ENCODE data around the gene SCN4A.

SCN4A gene

DNA sequence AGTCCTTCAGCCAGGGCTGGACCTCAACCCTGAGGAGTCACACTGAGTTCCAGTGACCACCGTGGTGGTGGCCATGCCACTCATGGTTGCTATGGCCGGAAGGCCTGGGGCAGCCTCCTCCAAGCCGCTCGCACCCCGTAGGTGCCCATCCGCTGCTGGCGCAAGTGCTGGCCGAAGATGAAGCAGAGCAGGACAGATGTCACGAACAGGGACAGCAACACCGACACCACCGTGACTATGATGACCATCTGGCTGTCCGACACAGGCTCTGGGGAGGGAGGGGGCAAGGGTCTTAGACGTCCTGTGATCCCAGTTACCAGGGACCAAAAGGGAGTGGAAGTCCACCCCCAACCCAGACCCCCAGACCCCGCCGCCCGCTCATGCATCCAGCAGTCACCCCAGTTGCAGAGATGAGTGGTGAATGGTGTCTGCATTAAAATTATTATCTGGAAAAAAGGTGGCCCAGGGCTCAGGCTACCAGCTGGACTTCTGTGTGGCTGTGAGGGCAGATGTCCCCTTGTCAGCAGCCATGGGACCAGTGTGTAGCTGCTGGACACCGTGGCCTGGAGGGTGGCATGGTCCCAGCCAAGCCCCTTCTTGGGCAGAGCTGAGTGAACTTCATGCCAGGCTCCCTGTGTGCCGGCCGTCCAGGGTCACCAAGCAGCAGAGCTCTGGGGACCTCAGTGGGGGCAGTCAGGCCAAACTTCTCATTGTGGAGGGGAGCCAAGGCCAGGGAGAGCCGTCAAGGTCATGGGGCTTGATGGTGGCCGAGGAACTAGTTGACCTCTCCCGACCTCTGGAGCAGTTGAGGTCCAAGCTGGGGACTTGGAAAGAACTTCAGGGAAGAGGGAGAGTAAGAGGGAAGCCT lies 30.2 kb upstream of the SCN4A start:
- no peak for DNase-seq (ENCODE audit: extremely low read depth in 1 of 2, low read depth in 1 of 2)

DNA sequence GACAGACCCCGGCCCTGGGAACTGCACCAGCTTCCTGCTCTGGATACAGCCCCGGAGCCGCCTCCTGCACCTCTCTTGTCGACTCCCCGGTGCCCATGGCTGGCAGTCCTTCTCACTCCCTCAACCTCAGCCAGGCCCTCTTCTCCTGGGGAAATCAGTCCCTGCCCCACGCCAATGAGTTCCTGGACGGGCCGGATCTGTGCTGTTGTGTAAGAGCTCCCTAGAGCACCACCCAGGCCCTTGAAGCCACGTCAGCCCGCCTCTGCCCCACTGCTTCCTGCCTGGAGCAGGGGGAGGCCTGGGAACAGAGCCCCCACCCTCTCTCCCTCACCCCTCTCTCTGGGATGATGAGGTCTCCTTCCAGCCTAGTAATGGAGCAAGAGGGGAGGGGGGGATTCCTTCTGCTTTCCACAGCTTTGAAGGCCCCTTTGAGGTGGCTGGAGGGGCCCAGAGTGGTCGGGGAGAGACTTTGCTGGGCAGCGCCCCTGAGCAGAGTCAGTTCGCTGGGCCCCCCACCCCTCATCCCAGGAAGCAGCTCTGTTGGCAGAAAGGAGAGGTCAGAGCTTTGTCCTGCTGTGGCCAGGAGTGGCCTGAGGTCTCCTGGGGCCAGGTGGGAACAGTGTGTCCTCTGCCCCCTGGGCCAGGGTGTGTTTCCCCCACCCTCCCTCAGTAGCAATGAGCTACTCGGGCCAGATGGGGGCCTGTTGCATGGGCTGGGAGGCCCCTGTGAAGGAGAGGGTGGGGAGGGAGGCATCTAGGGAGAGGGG lies 29.2 kb upstream of the SCN4A start:
- no peak for DNase-seq (ENCODE audit: extremely low read depth in 1 of 2, low read depth in 1 of 2)

DNA sequence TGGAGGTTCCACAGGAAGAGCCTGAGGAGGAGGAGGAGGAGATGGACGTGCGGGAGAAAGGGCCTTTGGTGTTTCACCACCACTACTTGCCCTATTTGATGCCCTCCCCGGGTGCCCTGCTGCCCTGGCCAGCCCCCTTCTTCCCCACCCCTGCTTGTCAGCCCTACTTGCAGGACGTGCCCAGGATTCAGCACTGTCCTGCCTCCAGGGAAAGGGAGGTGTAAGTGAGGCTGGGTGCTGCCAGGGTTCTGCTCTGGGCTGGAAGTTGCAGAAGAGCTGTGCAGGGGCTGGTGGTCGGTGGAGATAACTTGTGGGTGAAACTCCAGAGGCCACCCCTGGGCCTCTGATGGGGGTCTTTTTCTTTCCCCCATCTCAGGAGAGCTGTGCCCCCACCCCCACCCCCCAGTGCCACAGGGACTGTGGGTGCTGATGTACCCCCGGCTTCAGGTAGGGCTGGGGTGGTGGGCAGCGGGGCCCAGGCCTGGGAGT lies 28.4 kb upstream of the SCN4A start:
- DNase-seq (ENCODE audit: extremely low read depth in 1 of 2, low read depth in 1 of 2) = no peak

DNA sequence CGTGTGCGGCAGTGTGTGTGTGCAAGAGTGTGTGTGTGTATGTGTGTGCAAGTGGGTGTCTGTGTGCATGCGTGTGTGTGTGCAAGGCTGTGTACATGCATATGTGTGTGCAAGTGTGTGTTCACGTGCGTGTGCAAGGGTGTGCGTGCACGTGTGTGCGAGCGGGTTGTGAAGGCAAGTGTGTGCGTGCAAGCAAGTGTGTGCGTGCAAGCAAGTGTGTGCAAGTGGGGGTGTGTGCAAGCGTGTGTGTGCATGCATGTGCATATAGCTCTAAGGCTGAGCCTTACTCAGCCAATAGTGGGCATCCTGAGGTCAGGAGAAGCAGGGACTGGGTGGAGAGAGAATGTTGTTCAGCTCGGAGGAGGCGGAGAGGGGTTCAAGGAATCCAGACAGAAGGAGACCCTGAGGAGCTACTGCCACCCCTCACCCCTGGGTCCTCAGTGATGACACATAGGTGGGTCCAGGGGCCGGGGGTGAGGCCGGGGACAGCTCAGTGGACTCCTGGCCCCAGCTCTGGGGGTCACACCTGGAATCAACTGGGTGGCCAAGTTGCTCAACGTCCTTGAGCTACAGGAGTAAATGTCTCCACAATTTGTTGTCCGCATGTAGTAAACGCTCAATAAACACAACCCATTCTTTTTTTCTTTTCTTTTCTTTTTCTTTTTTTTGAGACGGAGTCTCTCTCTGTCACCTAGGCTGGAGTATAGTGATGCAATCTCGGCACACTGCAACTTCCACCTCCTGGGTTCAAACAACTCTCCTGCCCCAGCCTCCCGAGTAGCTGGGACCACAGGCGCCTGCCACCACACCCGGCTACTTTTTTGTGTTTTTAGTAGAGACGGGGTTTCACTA lies 27.2 kb upstream of the SCN4A start:
- no peak for DNase-seq (ENCODE audit: extremely low read depth in 1 of 2, low read depth in 1 of 2)

DNA sequence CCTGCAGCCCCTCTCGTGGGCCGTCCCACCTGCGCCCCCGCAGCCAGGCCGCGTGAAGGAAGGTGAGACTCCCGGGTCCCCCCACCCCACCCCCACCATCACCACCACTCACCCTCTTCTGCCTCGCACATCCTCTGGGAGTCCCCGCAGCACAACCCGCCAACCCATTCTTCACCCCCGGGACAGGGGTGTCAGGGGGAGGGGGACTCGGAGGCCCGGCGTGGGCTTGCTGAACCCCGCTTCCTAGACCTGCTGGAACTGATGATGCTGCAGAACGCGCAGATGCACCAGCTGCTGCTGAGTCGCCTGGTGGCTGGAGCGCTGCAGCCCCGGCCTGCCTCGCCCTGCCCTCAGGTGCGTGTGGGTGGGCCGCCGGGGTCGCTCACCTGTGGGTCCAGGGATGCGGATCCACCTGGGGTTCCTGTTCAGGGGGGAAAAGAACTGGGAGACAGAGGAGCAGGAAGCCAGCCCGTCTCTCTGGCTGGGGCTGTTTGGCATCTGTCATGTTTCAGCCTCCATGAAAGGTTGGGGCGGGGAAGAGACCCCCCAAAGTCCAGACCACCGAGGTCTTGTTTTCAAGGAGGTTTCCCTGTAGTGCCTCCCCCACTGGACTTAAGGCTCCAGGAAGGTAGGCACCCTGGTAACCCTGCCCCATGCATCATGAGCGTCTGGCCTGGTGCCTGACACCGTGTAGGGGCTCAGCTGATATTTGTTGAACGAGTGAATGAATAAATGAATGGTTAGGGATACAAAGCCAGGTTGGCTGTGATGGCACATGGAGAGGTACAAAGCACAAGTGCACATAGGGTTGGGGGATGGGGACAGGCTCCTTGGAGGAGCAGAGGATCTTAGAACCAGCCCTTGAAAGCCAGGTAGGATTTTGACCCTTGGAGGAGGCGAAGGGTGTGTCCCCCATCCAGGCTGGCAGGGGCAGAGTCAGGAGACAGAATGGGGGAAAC lies 26.3 kb upstream of the SCN4A start:
- DNase-seq (ENCODE audit: extremely low read depth in 1 of 2, low read depth in 1 of 2) = no peak

DNA sequence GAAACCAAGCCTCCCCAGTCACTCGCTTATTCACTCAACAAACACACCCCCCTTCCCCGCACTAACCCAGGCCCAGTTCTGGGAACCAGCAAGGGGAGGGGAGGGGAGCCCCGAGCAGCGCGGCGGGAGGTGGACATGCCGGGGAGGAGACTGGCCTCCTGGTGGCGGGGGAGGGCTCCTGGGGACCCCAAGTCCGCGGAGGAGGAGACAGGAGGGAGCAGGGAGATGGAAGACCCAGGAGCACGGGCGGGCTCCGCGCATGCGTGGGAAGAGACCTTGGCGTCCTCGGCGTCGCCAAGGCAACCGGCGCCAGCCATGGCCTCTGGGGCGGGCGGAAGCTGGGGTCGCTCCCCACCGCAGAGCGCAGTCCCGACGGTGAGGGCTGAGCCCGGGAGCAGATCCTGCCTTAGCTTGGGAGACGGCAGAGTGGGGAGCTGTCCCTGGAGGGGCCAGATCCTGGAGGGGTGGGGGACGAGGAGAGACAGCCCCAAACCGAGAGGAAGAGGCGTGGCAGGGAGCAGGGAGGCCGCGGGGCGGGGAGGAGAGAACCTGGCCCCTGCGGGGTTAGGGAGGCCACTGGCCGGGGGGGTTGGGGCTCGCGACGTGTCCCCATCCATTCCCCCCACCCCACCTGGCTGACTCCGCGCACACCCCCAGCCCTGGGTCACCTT lies 25.5 kb upstream of the SCN4A start, which contains the start of gene PRR29:
Gene PRR29 (plus strand): TSS at position 302 of the 671 bp plus-strand sequence. CDS start 14 bp downstream, at position 316.
- peak; percentile 44 to 45 for DNase-seq (ENCODE audit: extremely low read depth in 1 of 2, low read depth in 1 of 2)

DNA sequence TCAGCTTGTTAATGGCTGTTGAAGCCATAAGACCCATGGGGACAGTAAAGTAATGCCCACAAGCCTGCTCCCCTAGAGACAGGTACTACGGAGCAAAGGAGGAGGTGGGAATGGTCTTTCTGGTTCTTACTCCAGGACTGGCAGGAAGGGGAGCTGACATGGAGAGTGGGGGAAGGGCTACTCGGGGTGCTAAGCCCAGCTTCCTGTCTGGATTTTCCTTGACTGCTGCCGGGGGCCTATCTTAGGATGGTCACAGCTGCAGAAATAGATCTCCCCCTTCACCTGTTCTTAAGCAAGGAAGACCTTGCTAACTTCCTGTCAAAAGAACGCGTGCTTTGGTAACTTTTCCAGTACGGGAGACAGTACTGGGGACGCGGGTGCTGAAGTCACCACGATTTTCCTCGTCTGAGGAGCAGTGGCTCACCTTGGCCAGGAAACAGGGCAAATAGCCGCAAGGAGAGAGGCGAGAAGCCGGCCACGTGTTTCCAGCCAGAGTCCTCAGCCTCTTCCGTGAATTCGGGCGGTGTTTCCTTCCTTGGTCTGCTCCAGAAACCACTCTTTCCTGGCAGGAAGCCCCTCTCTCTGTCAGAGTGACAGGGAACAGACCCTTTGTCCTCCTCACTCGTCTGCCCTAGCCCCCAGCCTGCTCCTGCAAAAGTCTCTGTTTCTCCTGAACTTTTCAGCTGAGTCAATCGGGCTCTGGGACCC lies 24.8 kb upstream of the SCN4A start:
- DNase-seq (ENCODE audit: extremely low read depth in 1 of 2, low read depth in 1 of 2) = no peak

DNA sequence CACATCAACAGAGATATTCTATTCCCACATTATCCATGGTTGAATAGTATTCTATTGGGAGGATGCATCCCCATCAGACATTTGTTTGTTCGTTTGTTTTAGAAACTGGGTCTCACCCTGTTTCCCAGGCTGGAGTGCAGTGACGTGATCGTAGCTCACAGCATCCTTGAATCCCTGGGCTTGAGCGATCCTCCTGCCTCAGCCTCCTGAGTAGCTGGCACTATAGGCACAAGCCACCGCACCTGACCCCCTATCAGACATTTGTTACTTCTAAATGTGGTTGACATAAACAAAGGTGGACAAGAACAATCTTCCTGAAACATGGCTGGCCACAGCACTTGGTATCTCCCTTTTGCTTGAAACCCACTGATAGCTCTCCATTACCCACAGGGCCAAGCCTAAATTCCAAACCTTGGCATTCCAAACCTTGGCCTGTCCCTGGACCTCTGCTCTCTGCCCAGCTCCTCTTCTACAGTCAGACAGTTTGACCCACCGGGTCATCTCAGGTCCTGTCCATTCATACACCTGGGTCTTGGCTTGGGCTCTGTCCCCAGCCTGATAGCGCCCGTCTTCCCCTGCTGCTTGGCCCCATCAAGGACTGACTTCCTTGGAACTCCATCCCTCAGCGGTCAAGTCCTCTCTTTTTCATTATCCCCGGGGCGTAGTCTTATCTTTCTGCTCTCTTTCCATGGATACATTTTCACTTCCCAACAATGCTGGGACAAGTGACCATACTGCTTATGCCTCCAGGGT lies 23.9 kb upstream of the SCN4A start:
- DNase-seq (ENCODE audit: extremely low read depth in 1 of 2, low read depth in 1 of 2) = no peak

DNA sequence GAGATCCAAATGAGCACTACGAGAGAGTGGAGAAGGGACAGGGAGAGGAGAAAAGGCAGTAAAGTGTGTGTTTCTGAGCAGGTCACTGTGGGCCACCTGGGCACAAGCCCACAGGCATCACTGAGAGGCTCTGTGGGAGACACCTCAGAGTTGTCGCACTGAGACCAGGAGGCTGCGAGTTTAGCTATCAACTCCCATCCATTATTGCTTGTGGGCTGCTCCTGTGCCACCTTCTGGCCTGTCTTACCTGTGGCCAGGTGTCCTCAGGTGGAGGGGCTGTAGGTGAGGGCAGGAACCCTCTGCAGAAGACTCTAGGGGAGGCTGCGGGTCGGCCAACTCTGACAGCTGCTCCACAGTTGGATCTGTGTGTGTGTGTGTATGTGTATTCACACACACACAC lies 22.9 kb upstream of the SCN4A start:
- no peak for DNase-seq (ENCODE audit: extremely low read depth in 1 of 2, low read depth in 1 of 2)

DNA sequence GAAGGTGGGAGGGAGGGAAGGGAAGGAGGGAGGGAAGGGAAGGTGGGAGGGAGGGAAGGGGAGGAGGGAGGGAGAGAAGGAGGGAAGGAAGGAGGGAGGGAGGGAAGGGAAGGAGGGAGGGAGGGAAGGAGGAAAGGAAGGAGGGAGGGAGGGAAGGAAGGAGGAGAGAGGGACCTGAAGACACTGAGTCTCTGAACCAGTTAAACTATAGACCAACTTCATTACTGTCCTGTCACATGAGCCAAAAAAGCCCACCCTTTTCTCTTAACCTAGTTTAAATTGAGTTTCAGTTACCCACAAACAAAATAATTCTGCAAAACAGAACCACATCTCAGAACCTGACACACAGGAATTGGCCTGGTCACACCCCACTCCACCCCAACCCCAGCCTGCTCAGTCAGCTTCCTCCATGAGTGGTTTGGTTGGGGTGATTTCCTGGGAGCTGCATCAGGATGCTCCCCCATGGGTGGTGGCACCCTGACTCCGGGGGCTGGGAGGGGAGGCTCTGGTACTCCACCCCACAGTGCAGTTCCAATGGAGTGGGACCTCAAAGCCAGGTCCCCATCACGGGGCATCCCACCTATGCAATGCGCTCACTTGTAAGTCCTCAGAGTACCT lies 20.8 kb upstream of the SCN4A start:
- no peak for DNase-seq (ENCODE audit: extremely low read depth in 1 of 2, low read depth in 1 of 2)

DNA sequence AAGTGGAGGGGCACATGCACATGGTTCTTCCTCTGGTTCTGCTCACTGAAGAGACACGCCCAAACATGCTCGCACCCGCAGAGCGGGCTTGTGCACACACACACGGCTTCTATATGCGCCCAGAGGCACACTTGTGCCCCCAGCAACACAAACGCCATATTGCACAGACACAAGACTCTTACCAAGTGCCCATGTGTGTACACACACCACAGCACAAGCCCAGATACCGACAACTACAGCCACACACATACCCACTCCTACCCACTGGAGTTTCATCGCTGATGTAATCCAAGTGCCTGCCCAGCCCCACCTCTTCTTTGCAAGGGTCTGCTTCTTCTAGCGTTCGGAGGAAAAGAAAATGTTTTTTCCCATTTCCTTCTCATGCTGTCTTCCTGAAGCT lies 18.9 kb upstream of the SCN4A start:
- no peak for DNase-seq (ENCODE audit: extremely low read depth in 1 of 2, low read depth in 1 of 2)

DNA sequence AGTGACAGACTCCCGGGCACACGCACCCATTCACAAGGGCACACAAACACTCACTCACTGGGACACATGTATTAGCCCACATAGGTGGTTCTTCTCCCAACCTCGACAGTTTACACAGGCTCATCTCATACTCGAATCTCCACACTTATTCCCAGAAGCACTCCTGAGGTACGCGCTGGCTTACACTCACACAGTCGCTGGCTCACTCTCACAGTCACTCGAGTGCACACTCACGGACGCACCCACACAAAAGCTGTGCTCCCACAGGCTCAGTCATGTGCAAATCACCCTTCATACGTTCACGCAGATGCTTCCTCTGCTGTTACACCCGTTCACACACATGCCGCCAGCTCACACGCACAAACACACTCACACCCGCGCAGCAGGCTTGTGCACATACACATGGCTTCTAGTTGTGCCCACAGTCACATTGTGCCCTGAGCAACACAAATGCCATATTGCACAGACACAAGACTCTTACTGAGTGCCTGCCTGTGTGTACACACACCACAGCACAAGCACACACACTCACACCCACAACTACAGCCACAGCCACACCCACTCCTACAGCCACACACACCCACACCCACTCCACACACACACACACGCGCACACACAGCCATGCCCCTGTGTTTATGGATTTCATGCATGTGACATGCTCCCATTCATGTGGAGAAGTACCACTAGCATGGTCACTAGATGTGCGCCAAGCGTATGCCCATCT lies 17.1 kb upstream of the SCN4A start:
- no peak for DNase-seq (ENCODE audit: extremely low read depth in 1 of 2, low read depth in 1 of 2)

DNA sequence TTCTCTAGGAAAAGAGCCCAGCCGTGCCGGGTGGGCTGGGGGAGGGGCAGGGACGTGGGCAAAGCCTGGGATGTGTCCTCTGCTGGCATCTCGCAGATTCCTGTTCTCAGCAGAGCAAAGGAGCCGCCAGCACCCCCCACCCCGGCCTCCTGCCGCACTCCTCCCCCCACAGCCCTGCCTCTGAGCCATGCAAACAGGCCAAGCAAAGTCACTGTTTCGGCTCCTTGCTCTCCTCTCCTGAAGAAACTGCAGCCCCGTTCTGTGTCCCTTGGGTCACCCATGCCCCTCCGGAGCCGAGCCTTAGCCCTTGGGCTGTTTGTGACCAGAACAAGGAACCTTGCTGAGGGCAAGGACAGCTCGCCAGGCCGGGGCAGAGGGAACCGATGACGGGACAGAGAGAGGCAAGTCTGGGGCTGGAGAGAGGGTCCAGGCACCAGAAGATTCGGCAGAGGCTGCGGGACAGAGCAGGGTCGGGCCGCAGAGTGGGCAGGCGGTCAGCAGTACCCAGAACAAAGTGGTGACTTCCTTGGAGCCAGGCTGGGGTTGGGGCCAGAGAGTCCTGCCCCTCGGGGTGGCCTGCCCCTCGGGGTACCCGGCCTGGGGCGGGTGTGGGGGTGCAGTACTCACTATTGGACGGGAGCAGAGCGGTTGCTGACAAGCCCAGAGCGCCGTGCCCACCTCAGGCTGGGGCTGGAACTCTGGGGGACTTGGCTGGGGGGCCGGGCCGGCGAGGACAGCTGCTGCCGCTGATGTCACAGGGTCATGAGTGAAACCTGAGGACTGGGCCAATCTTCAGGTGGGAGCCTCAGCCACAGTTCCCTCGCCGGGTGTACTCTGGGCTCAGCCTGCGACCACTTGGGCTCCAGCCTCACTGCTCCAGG lies 16.3 kb upstream of the SCN4A start:
- DNase-seq (ENCODE audit: extremely low read depth in 1 of 2, low read depth in 1 of 2) = no peak

DNA sequence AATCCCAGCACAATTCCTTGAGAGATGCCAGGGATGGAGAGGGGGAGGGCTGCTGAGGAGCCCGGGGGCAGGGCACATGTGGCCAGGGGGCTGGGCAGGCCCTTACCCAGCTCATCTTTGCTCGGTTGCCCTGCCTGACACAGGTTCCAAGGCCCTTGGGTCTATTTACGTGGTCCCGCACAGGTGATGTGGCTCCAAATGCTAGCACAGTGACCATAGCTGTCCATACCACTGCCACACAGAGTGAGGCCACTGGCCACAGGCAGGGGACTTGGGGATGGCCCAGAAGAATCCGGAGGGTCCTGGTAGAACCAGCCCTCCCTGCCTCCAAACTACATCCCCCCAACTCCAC lies 15.4 kb upstream of the SCN4A start:
- DNase-seq (ENCODE audit: extremely low read depth in 1 of 2, low read depth in 1 of 2) = no peak

DNA sequence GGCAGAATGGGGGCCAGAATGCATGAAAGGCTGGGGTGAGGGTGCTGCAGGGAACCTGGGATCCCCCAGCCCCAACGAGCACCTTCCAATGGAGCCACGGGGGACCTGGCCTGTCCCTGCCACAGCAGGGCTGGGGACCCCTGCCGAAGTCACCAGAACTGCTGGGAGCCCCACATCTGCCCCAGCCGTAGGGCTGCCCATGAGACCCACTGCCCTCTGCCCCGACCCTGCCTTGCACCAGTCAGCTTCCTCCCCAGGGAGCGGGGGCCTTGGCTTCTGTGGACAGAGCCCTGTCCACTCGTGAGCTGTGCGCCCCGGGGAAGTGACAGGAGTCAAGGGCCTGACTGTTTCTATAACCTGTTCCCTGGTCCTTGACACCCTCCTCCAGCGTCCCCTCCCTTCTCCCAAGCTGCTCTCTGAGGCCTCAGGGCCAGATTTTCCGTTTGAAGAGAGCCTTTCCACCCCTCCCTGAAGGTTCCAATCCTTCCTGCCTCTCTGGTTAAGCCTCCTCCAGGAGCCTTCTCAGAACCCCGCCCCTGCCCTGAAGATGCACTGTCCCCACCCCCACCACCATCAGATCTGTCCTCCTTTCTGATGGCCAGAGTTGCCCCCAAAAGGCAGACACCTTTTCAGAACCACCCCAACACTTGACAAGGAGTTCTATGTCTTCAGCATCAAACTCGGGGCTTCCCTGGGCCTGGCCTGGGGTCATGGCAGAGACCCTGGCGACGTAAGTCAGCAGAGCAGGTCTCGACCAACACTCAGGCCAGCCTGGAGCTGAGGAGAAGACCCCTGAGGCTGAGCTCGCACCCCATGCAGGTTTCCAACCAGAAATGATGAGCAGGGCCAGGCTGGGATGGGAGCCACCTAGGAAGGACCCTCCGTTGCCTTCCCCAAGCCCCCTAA lies 14.8 kb upstream of the SCN4A start:
- DNase-seq (ENCODE audit: extremely low read depth in 1 of 2, low read depth in 1 of 2) = no peak
